ENCODE data around the gene SQOR.
A peak's percentile ranks its signal among the peaks of the same experiment; 100 is the strongest.

SQOR gene

DNA sequence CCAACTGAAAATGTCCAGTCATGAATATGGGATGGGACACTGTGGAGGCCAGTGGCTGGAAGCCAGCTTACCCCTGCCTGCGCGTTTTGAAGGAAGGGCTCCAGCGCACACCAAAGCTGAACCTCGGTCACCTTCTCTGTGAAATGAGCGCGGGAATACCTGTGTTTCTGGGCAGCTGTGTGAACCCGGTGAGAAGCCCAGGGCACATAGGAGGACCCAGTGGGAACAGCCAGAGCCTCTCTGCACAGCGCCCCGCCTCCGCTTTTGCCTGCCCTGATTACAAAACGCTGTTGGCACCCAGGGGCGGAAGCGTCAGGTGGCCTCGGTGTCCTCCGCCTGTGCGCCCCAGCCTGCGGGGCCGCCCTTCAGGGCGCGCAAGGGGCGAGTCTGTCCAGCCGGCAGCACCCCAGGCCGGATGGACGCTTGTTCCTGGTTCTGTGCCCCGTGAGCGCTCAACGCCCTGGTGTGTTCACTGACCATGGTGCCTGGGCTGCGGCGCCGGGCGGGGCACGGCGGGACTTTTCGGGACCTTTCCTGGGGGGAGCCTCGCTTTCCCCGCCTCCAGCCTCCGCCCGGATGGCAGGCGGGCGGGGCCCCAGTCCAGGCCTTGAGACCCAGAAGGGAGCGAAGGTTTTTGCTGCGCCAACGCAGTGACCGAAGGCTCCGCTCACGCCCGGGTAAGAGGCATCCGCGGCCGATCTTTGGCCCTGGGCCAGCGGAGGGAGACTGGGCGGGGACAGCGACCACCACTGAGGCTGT lies at the start of gene SQOR:
TSS of gene SQOR (plus strand) at position 598 of the 759 bp plus-strand sequence. CDS start 23,895 bp downstream, outside the sequence.
- DNase-seq (ENCODE audit: low spot score) = peak; percentile 45

DNA sequence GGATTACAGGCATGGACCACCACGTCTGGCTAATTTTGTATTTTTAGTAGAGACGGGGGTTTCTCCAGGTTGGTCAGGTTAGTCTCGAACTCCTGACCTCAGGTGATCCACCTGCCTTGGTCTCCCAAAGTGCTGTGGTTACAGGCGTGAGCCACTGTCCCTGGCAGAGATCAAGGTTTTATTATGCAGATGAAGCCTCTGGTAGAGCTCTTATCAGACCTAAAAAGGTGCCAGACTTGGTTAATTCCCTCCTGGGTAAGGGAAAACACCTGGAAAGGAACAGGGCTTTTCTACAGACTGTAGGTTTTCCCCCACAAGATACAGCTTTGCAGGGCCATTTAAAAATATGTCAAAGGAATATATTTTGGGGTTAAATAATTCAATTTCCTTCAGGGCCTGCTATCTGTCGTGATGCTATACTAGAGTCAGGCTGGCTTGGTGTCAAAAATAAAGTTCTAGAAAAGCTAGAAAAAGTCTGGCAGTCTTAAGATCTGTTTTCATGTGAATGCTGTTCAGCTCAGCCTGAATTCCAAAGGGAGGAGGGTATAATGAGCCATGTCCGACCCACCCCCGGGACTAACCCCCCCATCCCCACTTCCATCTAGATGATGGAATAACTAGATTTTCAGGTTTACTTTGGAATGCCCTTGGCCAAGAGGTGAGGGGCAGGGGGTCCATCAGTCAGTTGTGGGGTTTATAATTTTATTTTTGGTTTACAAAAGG lies 49.6 kb upstream of the SQOR start:
- no peak for DNase-seq (ENCODE audit: low spot score)

DNA sequence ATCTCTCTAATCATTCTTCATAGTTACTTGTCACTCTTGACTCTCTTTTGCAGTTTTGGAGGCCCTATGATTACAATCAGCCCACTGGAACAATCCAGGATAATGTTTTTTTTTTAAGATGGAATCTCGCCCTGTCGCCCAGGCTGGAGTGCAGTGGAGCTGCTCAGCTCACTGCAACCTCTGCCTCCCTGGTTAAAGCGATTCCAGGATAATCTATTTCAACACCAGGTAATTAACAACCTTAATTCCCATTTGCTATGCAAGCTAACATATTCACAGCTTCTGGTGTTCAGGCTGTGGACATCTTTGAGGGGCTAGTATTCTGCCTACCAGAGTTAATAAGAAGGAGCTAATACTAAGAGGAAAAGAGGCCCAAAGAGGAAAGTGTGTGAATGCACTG lies 48.7 kb upstream of the SQOR start:
- no peak for DNase-seq (ENCODE audit: low spot score)

DNA sequence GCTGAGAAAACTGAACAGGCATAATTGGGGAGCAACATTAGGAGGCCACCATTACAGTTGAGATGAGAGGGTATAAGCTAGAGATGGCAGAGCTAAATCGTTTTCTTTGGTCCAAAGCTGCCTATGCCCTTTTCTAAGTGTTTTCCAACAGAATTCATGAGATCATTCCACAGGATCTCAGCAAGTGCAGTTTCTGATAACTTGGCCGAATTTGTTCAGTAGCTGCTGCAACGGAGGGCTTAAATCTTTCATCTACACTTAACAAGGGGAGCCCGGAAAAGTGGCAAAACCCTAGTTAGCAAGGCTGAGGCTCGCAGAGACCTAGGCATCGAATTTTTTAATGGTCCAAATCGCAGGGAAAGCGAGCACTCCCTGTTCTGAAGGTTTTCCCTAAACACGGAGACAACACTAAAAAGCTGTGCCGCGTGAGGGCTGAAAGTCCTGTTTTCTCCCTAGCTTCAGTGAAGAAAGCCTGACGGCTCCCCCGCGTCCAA lies 48.2 kb upstream of the SQOR start:
- DNase-seq (ENCODE audit: low spot score) = no peak

DNA sequence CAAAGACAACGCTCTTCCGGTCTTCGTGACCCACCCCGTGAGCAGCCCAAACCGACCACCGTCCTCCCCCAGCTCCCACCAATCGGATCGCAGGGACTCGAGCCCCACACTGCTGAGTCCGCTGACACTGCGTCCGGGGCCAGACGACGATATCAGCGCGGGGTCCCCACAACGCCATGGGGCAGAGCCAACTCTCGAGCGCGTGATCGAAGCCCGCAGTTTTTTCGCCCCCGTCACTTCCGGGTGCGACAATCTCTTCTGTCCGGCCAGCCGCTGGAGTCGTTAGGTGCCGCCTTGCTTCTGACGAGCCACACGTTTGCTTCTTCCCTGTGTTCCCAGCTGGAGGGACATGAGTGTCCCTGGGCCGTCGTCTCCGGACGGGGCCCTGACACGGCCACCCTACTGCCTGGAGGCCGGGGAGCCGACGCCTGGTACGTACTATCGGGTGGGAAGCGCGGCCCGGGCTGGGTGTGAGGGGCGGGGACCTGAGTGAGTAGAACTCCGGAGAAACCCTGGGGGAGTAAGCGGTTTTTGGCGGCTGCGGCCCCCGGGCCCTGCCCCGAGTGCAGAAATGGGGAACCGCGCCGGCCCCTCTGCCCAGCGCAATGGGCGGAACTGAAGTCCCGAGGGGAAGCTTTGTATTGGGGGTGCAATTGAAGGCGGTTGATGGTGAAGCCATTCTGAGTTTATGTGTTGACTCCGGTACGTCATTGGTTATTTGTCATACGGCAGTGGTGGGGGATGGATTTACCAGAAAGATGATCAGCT lies 47.5 kb upstream of the SQOR start, which contains the start of gene BLOC1S6:
TSS of gene BLOC1S6 (plus strand) at position 285 of the 768 bp plus-strand sequence. CDS start at position 350, 65 bp downstream.
- peak; percentile 40 for DNase-seq (ENCODE audit: low spot score)

DNA sequence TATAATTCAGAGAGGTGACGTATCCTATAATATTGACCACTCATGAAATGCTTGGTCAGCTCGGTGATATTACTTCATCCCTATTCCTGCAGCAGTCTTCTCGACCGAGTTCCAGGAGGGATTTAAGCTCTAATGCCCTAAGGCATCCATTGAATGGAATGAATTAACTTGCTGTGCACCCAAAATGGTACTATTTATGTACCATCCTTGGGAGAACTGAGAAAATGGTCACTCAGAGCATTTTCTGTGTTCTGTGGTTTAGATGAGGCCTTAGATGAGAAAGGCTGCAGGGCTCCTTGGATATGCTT lies 47.0 kb upstream of the SQOR start:
- no peak for DNase-seq (ENCODE audit: low spot score)

DNA sequence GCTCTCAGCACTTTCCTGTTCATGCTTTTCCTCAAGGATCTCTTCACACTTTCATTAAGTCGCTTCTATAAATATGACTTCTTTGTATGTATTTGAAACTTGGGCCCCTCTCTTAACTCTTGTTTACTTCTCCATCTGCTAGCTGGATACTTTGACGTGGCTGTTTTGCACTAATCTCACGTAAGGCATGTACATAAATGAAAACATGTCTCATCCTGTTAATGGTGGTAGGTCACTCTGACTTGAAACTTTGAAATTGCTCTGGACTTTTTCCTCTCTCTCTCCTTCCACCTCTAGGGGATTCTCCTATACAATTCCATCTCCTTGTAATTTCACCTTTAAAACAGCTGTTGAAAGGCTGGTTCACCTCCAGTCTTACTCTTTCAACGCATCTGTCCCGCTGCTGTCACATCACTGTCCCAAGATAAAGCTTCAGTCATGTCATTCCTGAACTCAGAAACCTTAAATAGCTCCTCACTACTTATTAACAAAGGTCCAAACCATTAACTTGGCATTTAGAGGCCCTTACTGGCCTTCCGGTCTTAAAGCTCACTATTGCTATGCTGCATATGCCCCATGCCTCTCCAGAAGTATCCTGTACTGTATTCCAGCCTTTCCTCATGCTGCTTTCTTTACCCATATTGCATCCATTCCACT lies 46.5 kb upstream of the SQOR start:
- DNase-seq (ENCODE audit: low spot score) = no peak

DNA sequence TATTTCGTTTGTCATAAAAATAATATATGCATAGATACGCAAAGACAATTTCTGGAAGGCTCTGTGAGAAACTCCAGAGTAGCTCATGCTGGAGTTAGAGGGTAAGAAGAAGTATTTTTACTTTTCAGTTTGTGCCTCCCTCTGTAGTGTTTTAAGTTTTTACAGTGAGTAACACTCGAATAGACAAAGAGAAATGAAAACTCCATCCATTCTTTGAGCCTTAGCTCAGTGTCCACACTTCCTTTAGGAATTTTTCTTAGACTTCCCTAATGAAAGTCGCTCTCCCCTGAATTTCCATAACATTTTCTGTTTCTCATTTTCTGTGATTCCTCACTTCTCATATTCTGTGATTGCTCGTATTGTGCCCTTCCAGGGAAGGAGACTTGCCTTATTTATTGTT lies 45.6 kb upstream of the SQOR start:
- no peak for DNase-seq (ENCODE audit: low spot score)

DNA sequence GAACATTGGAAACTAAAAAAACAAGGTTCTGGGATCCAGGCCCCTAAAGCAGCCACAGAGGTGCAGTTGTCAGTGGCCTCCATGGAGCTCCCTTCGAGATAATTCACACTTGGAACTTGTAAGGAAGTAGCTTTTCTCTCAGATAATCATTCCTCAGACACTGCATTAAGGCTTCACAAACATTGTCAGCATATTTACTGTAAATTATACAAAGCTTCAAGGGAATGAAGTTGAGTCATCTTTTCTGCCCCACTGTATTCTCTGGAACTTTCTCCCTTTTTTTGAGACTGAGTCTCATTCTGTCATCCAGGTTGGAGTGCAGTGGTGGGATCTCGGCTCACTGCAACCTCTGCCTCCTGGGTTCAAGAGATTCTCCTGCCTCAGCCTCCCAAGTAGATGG lies 40.5 kb upstream of the SQOR start:
- no peak for DNase-seq (ENCODE audit: low spot score)

DNA sequence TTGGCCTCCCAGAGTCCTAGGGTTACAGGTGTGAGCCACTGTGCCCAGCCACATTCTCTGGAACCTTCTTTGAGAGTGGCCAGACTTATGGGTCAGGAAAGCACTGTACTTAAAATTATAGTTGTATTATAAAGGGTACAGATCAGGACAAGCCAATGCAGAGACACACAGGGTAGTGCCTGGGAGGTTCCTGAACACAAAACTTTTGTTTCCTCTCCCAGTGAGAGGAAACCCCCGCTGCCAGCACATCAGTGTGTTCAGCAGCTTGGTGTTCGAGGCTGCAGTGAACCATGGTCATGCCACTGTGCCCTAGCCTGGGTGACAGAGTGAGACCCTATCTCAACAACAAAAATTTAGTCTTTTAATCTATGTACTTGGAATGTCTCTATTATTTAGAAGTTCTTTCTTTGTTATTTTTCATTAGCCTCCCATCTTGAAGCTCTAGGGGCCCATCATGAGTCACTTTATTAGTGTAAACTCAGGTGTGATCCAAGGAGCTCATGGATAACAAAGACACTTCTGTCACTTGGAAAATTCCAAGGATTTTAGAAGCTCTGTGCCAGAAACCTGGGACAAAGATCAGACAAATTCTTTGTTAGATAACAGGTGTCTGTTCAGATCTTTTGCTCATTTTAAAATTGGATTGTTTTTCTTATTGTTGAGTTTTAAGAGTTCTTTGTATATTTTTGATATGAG lies 39.8 kb upstream of the SQOR start:
- DNase-seq (ENCODE audit: low spot score) = no peak

DNA sequence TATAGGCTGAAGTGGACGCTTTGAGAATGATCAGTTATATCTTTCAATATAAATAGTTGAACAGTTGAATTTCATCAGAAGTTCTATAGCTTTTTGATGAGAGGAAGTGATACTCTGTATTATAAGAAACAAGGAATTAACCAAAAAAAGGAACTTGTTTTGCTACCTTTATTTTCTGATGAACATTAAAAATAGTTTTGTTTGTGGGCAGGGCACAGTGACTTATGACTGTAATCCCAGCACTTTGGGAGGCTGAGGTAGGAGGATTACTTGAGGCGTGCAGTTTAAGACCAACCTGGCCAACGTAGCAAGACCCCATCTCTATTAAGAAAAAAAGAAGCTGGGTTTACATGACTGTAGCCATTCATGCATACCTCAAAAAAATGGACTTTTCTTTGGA lies 30.9 kb upstream of the SQOR start:
- DNase-seq (ENCODE audit: low spot score) = no peak

DNA sequence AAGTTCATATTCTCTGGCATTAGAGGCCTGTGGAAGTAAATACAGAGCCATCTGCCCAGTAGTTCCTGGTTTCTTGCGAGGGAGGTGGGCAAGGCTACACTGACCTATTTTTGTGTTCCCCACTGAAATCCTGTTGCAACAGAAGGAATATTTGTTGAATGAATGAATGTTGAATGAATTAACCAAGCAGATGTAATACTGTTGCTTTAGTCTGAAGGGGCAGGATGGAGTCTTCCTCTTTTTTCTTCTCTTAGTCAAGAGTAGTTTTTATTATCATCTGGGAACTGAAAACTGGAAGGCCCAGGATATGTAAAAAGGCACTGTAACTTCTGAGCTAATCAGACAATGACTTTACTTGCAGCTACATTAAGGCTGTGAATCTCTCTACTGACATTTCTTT lies 30.5 kb upstream of the SQOR start:
- no peak for DNase-seq (ENCODE audit: low spot score)

DNA sequence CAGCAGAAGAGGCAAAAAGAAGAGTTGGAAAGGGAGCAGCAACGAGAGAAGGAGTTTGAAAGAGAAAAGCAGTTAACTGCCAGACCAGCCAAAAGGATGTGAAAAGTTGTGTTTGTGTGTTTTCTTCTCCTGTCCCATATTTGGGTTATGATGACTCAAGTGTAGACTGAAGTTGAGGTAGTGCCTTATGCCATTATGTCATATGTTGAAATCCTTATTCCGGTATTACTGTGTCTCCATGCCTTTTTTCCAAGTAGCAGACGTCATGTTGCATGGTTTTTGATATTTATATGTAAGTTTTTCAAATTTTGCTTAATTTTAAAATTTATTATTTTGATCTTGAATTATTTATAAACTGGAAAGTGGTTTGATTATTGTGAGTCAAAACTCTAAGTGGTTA lies 28.4 kb upstream of the SQOR start:
- no peak for DNase-seq (ENCODE audit: low spot score)

DNA sequence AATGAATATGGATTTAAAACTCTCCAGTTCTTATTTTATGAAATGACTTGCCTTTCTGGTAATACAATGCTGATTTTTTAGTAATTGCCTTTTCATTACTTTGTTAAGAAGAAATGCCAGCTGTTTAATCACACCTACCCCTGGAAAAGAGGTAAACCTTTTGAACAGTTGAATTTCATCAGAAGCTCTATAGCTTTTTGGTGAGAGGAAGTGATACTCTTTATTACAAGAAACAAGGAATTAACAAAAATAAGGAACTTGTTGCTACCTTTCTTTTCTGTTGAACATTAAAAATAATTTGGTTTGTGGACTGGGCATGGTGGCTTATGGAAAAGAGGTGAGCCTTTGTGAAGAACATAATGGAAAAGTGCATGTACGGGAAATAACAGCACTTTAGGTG lies 28.0 kb upstream of the SQOR start:
- no peak for DNase-seq (ENCODE audit: low spot score)

DNA sequence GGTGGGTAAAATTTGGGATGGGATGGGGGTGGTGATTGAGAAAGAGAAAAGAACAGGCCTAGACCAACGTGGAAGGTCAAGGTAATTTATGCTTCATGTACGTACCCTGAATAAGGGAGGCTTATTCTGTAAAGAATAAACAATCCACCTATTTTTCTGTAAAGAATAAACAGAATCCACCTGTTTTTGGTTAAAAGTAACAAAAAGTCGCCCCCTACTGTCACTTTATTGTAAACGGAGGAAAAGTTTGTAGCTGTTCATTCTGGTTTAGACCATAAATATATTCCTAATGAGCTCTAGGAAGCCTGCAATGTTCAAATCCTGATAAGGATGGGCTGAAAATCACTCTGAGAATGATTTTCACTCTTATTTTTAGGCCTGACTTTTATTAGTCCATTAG lies 23.5 kb upstream of the SQOR start:
- no peak for DNase-seq (ENCODE audit: low spot score)

DNA sequence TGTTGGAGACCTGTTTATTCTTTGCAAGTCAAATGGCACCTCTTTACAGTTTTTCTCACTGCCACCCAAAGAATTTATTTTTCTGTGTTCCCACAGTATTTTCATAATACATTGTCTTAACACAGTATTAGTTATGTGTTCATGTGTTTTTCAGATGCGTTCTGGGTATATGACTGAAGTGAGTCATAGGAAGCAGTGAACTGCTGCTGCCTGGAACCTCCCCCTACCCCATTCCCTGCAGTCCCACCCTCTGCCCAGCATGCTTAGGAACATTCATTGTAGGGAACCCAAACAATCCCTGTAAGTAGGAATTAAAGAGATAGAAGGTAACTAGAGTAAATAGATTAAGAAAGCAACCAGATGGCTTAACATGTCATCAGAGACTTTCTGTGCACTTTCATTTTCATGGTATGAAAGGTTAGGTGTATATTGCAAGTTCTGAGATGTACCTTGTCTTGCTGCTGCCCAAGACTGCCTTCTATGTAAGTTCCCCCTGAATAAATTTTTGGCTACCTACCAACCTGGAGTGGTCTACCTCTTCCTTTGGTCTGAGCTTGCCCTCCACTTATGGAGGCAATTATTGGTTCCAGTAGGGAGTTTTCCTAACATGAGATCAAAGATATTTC lies 21.9 kb upstream of the SQOR start:
- DNase-seq (ENCODE audit: low spot score) = no peak

DNA sequence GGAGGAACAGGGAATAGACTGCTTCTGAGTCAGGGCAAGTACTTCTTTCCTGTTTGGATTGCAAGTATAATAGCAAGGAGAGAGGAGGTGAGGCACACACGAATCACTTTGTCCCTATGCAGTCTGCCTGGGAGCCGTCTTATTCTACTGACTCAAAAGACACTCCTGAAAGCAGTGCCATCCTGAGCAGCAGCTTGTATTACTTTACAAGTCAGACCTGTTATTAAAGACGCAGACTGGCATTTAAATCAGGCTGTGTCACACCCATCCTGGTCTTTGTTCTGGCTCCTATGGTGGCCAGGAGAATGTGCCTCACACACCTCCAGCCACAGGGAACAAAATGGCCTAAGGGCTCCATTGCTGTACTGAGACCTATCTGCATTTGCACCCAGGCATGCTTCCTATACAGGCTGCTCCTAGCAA lies 17.9 kb upstream of the SQOR start:
- DNase-seq (ENCODE audit: low spot score) = no peak

DNA sequence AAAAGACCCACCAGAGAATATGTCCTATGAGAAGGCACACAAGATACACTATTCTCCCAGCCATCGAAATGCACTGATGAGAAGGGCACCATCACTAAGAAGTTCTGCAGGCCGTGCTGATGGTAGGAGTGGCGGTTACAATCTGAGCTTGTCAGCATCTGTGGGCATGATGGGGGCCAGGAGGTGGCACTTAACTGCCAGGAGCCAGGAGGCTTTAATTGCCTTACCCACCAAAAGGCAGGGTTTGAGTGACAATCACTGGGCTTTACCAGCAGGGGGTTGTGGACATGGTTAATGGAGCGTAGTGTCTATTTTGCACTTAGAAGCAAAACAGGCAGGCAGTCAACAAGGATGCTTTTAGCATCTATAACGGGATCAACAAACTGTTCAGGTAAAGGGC lies 16.0 kb upstream of the SQOR start:
- DNase-seq (ENCODE audit: low spot score) = no peak

DNA sequence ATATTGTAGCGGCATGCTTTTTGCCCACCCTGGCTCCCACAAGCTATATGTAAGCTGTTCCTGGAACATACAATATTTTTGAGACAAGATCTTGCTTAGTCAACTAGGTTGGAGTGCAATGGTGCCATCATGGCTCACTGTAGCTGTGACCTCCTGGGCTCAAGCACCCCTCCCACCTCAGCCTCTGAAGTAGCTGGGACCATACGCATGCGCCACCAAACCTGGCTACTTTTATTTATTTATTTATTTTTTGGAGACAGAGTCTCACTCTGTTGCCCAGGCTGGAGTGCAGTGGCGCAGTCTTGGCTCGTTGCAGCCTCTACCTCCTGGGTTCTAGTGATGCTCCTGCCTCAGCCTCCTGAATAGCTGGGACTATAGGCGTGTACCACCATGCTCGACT lies 6.7 kb upstream of the SQOR start:
- no peak for DNase-seq (ENCODE audit: low spot score)

DNA sequence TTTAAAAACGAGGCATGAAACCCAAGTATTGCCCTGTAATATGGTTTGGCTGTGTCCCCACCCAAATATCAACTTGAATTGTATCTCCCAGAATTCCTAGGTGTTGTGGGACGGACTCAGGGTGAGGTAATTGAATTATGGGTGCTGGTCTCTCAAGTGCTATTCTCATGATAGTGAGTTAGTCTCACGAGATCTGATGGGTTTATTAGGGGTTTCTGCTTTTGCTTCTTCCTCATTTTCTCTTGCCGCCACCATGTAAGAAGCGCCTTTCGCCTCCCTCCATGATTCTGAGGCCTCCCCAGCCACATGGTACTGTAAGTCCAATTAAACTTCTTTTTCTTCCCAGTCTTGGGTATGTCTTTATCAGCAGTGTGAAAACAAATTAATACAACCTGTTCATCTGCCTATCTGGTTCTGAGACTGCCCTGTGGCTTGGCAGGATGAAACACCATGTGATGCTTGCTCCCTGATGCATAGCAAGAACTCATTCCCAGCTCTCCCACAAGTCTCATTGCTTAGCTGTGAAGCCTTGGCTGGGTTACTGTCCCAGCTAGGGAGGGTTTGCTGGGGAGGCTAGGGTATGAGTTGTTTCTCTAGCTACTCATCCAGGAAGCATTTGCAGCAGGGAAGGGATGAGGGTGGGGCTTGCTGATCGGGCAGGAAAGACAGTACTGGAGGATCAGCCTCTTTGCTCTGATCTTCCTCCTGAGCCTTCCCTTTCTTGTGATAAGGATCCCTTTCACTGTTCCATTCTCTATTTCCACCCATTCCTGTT lies 3.7 kb upstream of the SQOR start:
- DNase-seq (ENCODE audit: low spot score) = no peak
